K562 (cell line): ENCODE data around the gene SLC4A11.

ENCODE experiments used
- SLC30A9 ChIP-seq: fragments of 250-450 bp; sonication (Bioruptor Pico); IDR thresholded peaks from 2 replicates; pipeline ENCODE4 v1.8.0; 2022; ENCODE audit warnings: mild to moderate bottlenecking, moderate library complexity
- ZFX ChIP-seq: sonication (generic); formaldehyde crosslinking; IDR thresholded peaks from 2 replicates; pipeline ENCODE4 v1.8.0; 2022; ENCODE audit warnings: mild to moderate bottlenecking, missing genetic modification reagents, moderate library complexity
- ZNF23 ChIP-seq: fragments of 250-450 bp; sonication (Bioruptor Pico); IDR thresholded peaks from 2 replicates; pipeline ENCODE4 v1.4.0; 2020; ENCODE audit warnings: mild to moderate bottlenecking
- ZNF408 ChIP-seq: fragments of 250-450 bp; sonication (Bioruptor Pico); IDR thresholded peaks from 2 replicates; pipeline ENCODE4 v1.4.0; 2020; ENCODE audit warnings: low read depth, mild to moderate bottlenecking, moderate library complexity
- TF ChIP-seq, protein P1 (sequence below): fragments of 250-450 bp; sonication (Bioruptor Pico); IDR thresholded peaks from 2 replicates; pipeline ENCODE4 v1.5.0; 2020; ENCODE audit warnings: mild to moderate bottlenecking, borderline replicate concordance
- TF ChIP-seq, protein P2 (sequence below): sonication (generic); formaldehyde crosslinking; IDR thresholded peaks from 2 replicates; pipeline ENCODE4 v1.8.0; 2022; ENCODE audit warnings: mild to moderate bottlenecking, missing genetic modification reagents
- TF ChIP-seq, protein P3 (sequence below): fragments of 250-450 bp; sonication (Bioruptor Pico); IDR thresholded peaks from 2 replicates; pipeline ENCODE4 v1.5.0; 2021

DNA sequence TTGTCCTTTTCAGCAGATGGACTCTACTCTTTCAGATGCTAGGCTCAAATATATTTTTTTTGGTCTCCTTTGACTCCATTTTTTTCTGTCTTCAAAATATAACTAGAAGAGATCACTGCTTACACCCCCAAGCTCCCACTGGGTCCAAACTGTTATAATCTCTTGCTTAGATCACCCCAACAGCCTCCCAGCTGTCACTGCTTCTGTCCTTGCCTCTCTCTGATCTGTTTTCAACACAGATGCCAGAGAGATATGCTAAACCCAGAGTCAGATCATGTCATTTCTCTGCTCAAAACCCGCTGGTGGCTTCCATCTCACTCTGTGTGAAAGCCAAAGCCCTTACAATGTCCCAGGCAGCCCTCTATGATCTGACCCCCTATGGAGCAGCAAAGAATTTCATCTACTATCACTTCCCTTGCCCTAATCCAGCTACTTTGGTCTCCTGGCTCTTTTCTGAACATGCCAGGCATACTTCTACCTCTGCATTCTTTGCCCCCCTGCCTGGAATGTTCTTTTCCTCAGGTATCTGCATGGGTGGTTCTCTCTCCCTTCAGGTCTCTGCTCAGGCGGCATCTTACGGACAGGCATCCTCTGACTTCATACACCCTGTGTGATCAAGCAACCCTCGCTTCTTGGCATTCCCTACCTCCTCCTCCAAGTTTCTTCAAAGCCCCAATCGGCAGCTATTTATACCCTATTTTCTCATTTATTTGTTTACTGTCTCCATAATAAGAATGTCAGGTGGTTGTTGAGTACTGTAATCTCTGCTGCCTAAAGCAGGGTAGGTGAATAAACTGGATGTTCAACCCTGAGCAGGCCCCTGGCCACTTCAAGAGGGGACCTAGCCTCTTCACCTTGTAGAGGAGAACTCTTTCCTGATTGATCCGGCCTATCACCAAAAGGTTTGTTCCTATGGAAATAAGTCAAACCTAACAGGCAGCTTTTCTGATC, 43.6 kb upstream of the SLC4A11 start:
- TF ChIP-seq ZFX (no peak), ZNF408 (CRISPR knock-in tag) (no peak), SLC30A9 (no peak), ZNF23 (no peak)
- TF ChIP-seq, protein P1, sequence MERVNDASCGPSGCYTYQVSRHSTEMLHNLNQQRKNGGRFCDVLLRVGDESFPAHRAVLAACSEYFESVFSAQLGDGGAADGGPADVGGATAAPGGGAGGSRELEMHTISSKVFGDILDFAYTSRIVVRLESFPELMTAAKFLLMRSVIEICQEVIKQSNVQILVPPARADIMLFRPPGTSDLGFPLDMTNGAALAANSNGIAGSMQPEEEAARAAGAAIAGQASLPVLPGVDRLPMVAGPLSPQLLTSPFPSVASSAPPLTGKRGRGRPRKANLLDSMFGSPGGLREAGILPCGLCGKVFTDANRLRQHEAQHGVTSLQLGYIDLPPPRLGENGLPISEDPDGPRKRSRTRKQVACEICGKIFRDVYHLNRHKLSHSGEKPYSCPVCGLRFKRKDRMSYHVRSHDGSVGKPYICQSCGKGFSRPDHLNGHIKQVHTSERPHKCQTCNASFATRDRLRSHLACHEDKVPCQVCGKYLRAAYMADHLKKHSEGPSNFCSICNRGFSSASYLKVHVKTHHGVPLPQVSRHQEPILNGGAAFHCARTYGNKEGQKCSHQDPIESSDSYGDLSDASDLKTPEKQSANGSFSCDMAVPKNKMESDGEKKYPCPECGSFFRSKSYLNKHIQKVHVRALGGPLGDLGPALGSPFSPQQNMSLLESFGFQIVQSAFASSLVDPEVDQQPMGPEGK (CRISPR knock-in tag), result no peak
- TF ChIP-seq, protein P2, sequence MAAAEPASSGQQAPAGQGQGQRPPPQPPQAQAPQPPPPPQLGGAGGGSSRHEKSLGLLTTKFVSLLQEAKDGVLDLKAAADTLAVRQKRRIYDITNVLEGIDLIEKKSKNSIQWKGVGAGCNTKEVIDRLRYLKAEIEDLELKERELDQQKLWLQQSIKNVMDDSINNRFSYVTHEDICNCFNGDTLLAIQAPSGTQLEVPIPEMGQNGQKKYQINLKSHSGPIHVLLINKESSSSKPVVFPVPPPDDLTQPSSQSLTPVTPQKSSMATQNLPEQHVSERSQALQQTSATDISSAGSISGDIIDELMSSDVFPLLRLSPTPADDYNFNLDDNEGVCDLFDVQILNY (CRISPR knock-in tag), result no peak
- TF ChIP-seq, protein P3, sequence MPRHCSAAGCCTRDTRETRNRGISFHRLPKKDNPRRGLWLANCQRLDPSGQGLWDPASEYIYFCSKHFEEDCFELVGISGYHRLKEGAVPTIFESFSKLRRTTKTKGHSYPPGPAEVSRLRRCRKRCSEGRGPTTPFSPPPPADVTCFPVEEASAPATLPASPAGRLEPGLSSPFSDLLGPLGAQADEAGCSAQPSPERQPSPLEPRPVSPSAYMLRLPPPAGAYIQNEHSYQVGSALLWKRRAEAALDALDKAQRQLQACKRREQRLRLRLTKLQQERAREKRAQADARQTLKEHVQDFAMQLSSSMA (CRISPR knock-in tag), result no peak
